NB4 (cell line): ENCODE results near the gene SAA1.

ENCODE experiments used
- MAX ChIP-seq: IDR thresholded peaks from 2 replicates; pipeline ENCODE4 v1.6.1; 2011; ENCODE audit warnings: low read depth, low read length
- POLR2A ChIP-seq: IDR thresholded peaks from 2 replicates; pipeline ENCODE4 v1.6.1; 2011; ENCODE audit warnings: mild to moderate bottlenecking; ENCODE audit not compliant: insufficient read length; ENCODE audit errors: extremely low read depth
- TF ChIP-seq, protein P1 (sequence below): IDR thresholded peaks from one replicate; pipeline ENCODE4 v1.5.1; 2012; ENCODE audit warnings: low read depth, low read length

DNA sequence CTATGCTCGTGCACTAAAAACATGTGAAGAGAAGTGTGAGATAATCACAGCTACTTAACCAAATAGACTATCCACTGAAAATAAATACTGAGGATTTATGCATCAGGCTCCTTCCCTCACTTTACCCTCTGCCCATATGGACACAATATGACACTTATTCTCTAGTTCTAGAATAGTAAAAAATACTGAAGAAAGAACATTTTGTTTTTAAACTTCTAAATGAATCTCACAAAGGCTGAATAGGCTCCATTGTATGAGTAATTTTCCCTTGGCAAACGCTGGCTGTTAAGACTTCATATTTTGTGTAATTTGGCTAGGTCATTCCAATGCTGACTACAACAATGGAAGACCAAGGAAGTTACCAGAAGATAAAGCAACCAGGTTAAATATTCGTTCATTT lies 45.9 kb downstream of the SAA1 start:
- TF ChIP-seq, protein P1, sequence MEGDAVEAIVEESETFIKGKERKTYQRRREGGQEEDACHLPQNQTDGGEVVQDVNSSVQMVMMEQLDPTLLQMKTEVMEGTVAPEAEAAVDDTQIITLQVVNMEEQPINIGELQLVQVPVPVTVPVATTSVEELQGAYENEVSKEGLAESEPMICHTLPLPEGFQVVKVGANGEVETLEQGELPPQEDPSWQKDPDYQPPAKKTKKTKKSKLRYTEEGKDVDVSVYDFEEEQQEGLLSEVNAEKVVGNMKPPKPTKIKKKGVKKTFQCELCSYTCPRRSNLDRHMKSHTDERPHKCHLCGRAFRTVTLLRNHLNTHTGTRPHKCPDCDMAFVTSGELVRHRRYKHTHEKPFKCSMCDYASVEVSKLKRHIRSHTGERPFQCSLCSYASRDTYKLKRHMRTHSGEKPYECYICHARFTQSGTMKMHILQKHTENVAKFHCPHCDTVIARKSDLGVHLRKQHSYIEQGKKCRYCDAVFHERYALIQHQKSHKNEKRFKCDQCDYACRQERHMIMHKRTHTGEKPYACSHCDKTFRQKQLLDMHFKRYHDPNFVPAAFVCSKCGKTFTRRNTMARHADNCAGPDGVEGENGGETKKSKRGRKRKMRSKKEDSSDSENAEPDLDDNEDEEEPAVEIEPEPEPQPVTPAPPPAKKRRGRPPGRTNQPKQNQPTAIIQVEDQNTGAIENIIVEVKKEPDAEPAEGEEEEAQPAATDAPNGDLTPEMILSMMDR = no peak
- TF ChIP-seq POLR2A (no peak), MAX (no peak)
